ENCODE data around the gene ACOT7. TPM values are rescaled to one million over a fixed set of nuclear protein-coding genes. Genes with fewer than 3 reads are reported as not detected.
A peak's percentile ranks its signal among the peaks of the same experiment; 100 is the strongest.
"Not testable (repeated sequence)": the region's sequence is repeated elsewhere in the genome, so short reads cannot be mapped to it uniquely, and the experiment has no call there.

ACOT7 gene
- total RNA-seq, 1 donor from 2014 or later, result 23.1 TPM

- no peak for DNase-seq (ENCODE audit: low read depth)
These were observed 160.2 kb downstream of the ACOT7 start for GRCh38 chr1:6233376-6233775.

- DNase-seq (ENCODE audit: low read depth), result no peak
These were observed 167.9 kb downstream of the ACOT7 start for GRCh38 chr1:6225651-6226050.

- peak; percentile 51 for DNase-seq (ENCODE audit: low read depth)
These were observed 168.8 kb downstream of the ACOT7 start for GRCh38 chr1:6224718-6225117.

- no peak for DNase-seq (ENCODE audit: low read depth)
These were observed 169.9 kb downstream of the ACOT7 start for GRCh38 chr1:6223617-6224016.

- no peak for DNase-seq (ENCODE audit: low read depth)
These were observed 170.9 kb downstream of the ACOT7 start for GRCh38 chr1:6222636-6223035.

- no peak for DNase-seq (ENCODE audit: low read depth)
These were observed 172.3 kb downstream of the ACOT7 start for GRCh38 chr1:6221210-6221784.

- DNase-seq (ENCODE audit: low read depth), result peak; percentile 70
These were observed 173.3 kb downstream of the ACOT7 start for GRCh38 chr1:6220236-6220635.

GRCh38 chr1:6219641-6220040 is 173.9 kb downstream of the ACOT7 start:
- not testable (repeated sequence) for DNase-seq (ENCODE audit: low read depth)

GRCh38 chr1:6218375-6219164 is 175.0 kb downstream of the ACOT7 start:
- no peak for DNase-seq (ENCODE audit: low read depth)

Other genes with a start within 250 kb of the ACOT7 start
- gene CHD5, start 213.4 kb downstream of the ACOT7 start, total RNA-seq, result 1.2 TPM in 1 of 2 replicates, not detected in the other
- 160 and 174 TPM in 2 replicates for gene RPL22, start 194.2 kb downstream of the ACOT7 start, total RNA-seq
- 23.8 and 53.5 TPM in 2 replicates for gene RNF207, start 187.6 kb downstream of the ACOT7 start, total RNA-seq
- gene ICMT, start 157.8 kb downstream of the ACOT7 start, total RNA-seq, result 81.1 and 107 TPM in 2 replicates
- gene HES3, start 149.6 kb downstream of the ACOT7 start, total RNA-seq, result not detected in 2 replicates
- 1.9 and 4.8 TPM in 2 replicates for gene GPR153, start 132.7 kb downstream of the ACOT7 start, total RNA-seq
- 5.8 and 13.0 TPM in 2 replicates for gene HES2, start 26.2 kb upstream of the ACOT7 start, total RNA-seq
- gene ESPN, start 31.0 kb upstream of the ACOT7 start, total RNA-seq, result 0.25 TPM in 1 of 2 replicates, not detected in the other
- gene TNFRSF25, start 72.4 kb upstream of the ACOT7 start, total RNA-seq, result 3.3 and 9.7 TPM in 2 replicates
- 22.2 and 22.6 TPM in 2 replicates for gene PLEKHG5, start 97.9 kb upstream of the ACOT7 start, total RNA-seq
- gene NOL9, start 160.7 kb upstream of the ACOT7 start, total RNA-seq, result 22.9 and 31.3 TPM in 2 replicates
- not detected in 2 replicates for gene TAS1R1, start 161.5 kb upstream of the ACOT7 start, total RNA-seq
- 19.3 and 21.2 TPM in 2 replicates for gene ZBTB48, start 186.2 kb upstream of the ACOT7 start, total RNA-seq
- gene KLHL21, start 209.1 kb upstream of the ACOT7 start, total RNA-seq, result 29.5 and 59.7 TPM in 2 replicates
- gene PHF13, start 220.0 kb upstream of the ACOT7 start, total RNA-seq, result 8.2 and 22.4 TPM in 2 replicates
- gene THAP3, start 231.1 kb upstream of the ACOT7 start, total RNA-seq, result 17.0 and 20.9 TPM in 2 replicates

Data from renal cortical epithelial cell (primary cell).